KG1 (cell line): Measurements from ENCODE around the gene DZIP3.
"Not testable (repeated sequence)": the region's sequence is repeated elsewhere in the genome, so short reads cannot be mapped to it uniquely, and the experiment has no call there.

Experiments used
- DNase-seq: peaks from one replicate; lab custom pipeline; 2025; lab: John Stamatoyannopoulos, UW

The DZIP3 gene

GRCh38 chr3:108598375-108598774, 8.9 kb downstream of the DZIP3 start:
- DNase-seq, result no peak

- DNase-seq, result no peak
These were observed 10.3 kb downstream of the DZIP3 start for GRCh38 chr3:108599677-108600409.

- DNase-seq, result peak; percentile 29
These were observed 12.9 kb downstream of the DZIP3 start for GRCh38 chr3:108602249-108602934.

GRCh38 chr3:108602935-108603294, 13.4 kb downstream of the DZIP3 start:
- DNase-seq, result no peak

GRCh38 chr3:108603691-108604090, 14.2 kb downstream of the DZIP3 start:
- DNase-seq, result peak; percentile 20

- no peak for DNase-seq
These were observed 15.5 kb downstream of the DZIP3 start for GRCh38 chr3:108605028-108605427.

- DNase-seq, result no peak
These were observed 16.0 kb downstream of the DZIP3 start for GRCh38 chr3:108605491-108605890.

GRCh38 chr3:108608750-108609149, 19.2 kb downstream of the DZIP3 start:
- DNase-seq, result no peak

GRCh38 chr3:108610651-108611050, 21.1 kb downstream of the DZIP3 start:
- no peak for DNase-seq

GRCh38 chr3:108616090-108616489, 26.6 kb downstream of the DZIP3 start:
- not testable (repeated sequence) for DNase-seq

GRCh38 chr3:108620250-108620649, 30.7 kb downstream of the DZIP3 start:
- no peak for DNase-seq

- DNase-seq, result no peak
These were observed 34.0 kb downstream of the DZIP3 start for GRCh38 chr3:108623504-108623903.

GRCh38 chr3:108629974-108630373, 40.5 kb downstream of the DZIP3 start:
- DNase-seq, result no peak

GRCh38 chr3:108642526-108642925, 53.0 kb downstream of the DZIP3 start:
- no peak for DNase-seq

- DNase-seq, result no peak
These were observed 55.8 kb downstream of the DZIP3 start for GRCh38 chr3:108645364-108645763.

- DNase-seq, result not testable (repeated sequence)
These were observed 66.1 kb downstream of the DZIP3 start for GRCh38 chr3:108655664-108656063.

GRCh38 chr3:108661699-108662098, 72.2 kb downstream of the DZIP3 start:
- DNase-seq, result no peak

- DNase-seq, result peak; percentile 64
These were observed 72.7 kb downstream of the DZIP3 start for GRCh38 chr3:108662142-108662738.

- no peak for DNase-seq
These were observed 74.7 kb downstream of the DZIP3 start for GRCh38 chr3:108664266-108664665.

GRCh38 chr3:108667312-108667711, 77.8 kb downstream of the DZIP3 start:
- no peak for DNase-seq

- DNase-seq, result no peak
These were observed 79.7 kb downstream of the DZIP3 start for GRCh38 chr3:108669208-108669607.

- no peak for DNase-seq
These were observed 83.2 kb downstream of the DZIP3 start for GRCh38 chr3:108672701-108673100.

- no peak for DNase-seq
These were observed 84.6 kb downstream of the DZIP3 start for GRCh38 chr3:108673988-108674661.
